Raji (cell line): ENCODE results near the gene LRRC37A2.
"Not testable (repeated sequence)": the region's sequence is repeated elsewhere in the genome, so short reads cannot be mapped to it uniquely, and the experiment has no call there.

Experiments
- POLR2A ChIP-seq: IDR thresholded peaks from 2 replicates; pipeline ENCODE4 v1.6.1; 2011; ENCODE audit warnings: low read depth, low read length, control low read depth; ENCODE audit not compliant: insufficient read depth

The LRRC37A2 gene

DNA sequence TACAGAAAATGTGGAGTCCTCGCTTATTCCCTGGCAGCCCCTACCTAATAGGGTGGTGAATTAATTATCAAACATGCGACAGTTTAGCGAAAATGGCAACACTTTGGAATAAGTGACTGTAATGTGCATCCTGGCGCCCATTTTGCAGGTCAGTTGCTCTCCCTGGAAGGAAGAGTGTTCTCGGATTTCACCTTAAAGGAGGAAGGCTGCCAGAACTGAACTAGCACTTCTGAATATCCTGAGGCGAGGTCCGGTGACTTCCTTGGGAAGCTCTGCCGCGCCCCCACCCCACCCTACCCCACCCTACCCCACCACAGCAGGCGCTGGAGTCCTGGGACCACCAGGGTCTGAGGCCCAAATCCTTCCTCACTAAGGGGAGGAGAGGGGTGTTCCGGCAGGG lies at the start of gene LRRC37A2:
Gene LRRC37A2, plus strand, starts transcription at position 301 of the 400 bp plus-strand sequence. CDS start 245 bp downstream, outside the sequence.
- not testable (repeated sequence) for TF ChIP-seq POLR2A

DNA sequence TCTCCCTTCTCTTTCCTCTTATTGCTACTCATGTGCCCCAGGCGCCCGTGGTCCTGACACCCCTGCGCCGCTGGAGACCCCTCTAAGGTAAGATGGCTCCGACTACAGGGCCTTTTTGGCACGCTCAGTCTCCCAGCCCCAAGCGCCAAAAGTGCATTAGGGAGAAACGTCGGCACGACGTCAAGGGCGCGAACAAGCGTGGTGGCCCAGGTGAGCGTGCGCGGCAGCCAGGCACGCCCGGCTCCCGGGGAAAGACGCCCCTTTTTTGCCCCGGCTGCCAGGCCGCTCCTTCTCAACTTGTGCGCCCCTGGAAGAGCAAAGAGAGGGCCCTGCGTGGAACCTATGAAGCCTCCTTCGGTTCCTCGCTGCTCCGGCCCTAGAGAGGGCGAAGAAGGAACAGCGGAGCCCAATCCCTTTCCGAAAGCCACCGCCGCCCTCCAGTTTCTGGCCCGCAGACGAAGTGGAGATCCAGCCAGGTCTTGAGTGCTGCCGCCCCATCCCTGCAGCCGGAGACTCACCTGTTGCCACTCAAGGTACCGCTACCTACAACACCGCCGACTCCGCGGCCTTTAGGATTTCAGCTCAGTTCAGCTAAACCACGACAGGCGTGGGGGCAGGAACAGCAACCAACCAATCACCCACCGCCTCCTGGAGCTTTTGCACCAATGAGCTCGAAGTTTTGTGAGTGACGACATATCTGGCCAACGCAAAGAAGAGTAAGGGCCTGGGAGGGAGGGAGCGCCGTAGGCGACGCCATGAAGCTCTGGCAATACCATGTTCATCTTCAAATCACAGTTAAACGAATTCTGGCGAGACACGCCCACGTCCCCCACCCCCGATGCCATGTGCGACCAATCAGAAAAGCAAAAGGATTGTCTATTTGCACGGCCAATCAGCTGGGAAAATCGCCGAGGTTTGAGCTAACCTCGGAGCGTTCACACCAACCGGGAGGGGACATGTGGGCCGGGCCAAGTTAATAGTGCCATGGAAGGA lies 67.1 kb downstream of the LRRC37A2 start, which contains the start of gene ARL17A:
Gene ARL17A, minus strand, starts transcription at position 609 of the 993 bp plus-strand sequence. CDS start 3,369 bp downstream, outside the sequence.
- TF ChIP-seq POLR2A, result not testable (repeated sequence)

DNA sequence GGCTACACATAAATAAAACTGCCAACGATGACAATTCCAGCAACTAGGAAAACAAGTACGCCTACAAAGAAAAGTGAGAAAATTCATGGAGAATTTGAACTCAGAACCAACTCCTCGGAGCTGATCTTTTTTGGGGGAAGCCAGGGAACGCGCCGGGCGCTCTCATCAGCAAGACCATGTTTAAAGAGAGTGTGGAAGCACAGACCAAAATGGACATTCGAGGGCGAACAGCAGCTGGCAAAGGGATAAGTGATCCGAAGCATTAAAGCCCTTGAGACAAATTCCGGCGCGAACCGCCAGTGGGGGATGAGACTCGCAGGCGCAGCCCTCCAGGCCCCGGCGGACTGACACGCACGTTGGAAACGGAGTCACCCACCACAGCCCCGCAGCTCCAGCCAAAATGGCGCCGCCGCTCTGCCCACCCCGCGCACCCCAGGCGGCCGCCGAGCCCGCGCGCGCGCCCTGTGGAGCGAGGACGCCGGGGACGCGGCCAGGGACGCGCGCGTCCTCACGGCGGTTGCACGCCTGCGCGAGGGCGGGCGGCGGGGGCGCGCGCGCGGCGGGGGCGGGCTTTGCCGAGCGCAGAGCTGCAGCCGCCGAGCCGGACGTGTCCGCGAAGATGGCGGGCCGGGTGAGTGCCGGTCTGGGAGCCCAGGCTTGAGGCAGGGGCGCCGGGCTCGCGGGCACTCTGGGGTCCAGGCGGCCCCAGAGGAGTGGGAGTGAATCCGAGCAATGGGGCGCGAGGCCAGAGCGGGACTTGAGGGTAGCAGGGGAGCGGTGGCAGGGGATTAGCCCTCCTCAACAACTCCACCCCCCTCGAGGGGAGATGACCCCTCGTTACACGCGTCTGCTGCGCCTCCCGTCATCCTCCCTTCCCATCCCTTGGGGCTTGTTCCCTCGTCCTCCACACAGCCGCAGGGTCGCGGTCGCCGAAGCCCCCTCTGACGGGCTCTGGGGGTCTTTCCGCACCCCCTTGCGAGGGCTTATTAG lies 78.2 kb downstream of the LRRC37A2 start, which contains the start of gene NSF:
Gene NSF, plus strand, starts transcription at position 513 of the 990 bp plus-strand sequence. Its CDS starts 107 bp downstream, at position 620.
- TF ChIP-seq POLR2A, result not testable (repeated sequence)
